Omental fat pad (tissue), 4 donors: ENCODE results near the gene MAG. TPM values are rescaled to one million over a fixed set of nuclear protein-coding genes. Genes with fewer than 3 reads are reported as not detected.
A peak's percentile ranks its signal among the peaks of the same experiment; 100 is the strongest.

Experiments used
- ATAC-seq: fragments of 150-250 bp; one replicate; pipeline ENCODE4 v1.9.1; 2016; ENCODE audit warnings: mild to moderate bottlenecking, moderate library complexity; ENCODE audit not compliant: low FRiP score
- DNase-seq: peaks from one replicate; pipeline ENCODE4 v3.0.0-alpha.2; 2019; ENCODE audit warnings: low spot score
- total RNA-seq, 4 donors: library from RNA; depleted of rRNA; stranded (reverse); fragments of >200 nt; gene quantifications; one replicate each; pipeline ENCODE4 v1.1.0, GENCODE V29; 2016
- TF ChIP-seq, protein P1 (sequence below), 3 donors: fragments of 450-650 bp; IDR thresholded peaks; one replicate each; pipeline ENCODE4 v1.5.1; 2016 to 2017; ENCODE audit warnings: antibody characterized with exemption in 3 of 3, mild to moderate bottlenecking in 3 of 3, moderate library complexity in 2 of 3

MAG gene
- total RNA-seq, 4 donors from 2014 or later, result not detected

DNA sequence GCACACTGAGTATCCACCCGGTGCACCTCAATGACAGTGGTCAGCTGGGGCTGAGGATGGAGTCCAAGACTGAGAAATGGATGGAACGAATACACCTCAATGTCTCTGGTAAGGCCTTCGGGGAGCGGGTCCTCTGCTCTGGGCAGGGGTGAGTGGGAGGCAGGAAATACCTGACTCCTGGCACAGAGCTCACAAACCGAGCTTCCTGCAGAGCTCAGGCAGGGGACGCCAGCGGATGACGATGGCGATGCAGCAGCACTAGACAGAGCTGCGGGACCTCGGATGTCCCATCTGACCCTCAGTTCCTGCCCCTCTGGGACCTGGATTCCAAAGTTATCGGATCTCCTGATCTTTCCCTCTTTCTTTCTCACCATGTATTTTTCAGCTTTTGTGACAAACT lies 40.9 kb downstream of the MAG start:
- TF ChIP-seq, protein P1, sequence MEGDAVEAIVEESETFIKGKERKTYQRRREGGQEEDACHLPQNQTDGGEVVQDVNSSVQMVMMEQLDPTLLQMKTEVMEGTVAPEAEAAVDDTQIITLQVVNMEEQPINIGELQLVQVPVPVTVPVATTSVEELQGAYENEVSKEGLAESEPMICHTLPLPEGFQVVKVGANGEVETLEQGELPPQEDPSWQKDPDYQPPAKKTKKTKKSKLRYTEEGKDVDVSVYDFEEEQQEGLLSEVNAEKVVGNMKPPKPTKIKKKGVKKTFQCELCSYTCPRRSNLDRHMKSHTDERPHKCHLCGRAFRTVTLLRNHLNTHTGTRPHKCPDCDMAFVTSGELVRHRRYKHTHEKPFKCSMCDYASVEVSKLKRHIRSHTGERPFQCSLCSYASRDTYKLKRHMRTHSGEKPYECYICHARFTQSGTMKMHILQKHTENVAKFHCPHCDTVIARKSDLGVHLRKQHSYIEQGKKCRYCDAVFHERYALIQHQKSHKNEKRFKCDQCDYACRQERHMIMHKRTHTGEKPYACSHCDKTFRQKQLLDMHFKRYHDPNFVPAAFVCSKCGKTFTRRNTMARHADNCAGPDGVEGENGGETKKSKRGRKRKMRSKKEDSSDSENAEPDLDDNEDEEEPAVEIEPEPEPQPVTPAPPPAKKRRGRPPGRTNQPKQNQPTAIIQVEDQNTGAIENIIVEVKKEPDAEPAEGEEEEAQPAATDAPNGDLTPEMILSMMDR (IDR thresholded peaks at IDR 0.05), result no peak
- ATAC-seq, result no peak
- no peak for DNase-seq

DNA sequence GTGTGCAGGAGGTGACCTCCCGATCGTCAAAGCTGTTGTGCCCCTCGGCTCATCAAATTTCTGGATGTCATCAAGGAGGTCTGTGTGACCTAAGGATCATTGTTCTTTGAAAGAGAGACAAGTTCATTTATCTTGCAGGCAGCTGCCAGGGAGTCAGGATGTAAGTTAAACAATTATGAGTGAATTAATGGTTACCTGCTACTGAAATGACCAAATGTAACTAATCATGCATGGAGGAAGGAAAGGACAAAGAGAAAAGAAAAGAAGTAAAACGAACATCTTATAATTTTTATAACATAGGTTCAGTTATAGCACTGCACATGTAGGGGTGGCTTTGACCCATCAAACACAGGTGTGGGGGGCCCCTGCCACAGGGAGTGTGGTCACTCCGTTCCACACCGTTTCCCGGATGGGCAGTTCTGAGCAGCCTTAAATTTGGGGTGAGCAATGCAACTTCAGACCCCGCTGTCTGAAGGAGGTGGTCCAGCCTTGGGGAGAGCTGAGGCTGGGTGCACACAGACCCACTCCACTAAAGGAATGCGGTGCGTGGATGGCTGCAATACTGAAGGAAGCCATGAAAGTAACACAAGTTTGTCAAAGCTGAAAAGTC lies 42.3 kb downstream of the MAG start:
- TF ChIP-seq, protein P1 (IDR thresholded peaks at IDR 0.05), result no peak
- DNase-seq (no peak), ATAC-seq (no peak)

DNA sequence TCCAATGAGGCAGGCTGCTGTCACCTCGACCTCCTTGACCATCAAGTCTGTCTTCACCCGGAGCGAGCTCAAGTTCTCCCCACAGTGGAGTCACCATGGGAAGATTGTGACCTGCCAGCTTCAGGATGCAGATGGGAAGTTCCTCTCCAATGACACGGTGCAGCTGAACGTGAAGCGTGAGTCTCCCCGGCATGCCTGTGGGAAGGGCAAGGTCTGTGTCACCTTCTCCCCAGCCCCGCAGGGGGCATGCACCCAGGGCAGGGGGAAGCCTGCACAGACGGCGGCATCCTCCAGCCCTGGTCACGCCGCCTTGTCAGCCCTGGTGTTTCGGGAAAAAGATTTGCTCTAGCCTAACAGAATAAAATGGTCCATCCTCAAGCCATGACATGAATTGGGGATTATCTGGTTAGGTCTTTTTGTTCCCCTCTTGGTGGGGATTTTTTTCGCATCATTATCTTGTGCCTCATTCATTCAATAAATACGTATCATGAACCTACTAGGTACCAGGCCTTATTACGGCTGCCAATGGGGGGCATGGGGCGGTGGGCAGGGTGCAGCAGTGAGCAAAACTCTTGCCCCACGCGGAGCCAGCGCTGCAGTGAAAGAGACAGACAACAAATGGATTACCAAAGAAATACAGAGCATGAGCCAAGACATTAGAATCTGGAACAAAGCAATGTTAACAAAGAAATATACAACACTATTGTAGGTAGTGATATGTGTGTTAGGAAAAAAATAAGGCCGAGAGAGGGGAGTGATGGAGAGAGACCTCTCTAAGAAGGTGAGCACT lies 44.4 kb downstream of the MAG start:
- TF ChIP-seq, protein P1 (IDR thresholded peaks at IDR 0.05), result no peak
- DNase-seq, result no peak
- no peak for ATAC-seq

DNA sequence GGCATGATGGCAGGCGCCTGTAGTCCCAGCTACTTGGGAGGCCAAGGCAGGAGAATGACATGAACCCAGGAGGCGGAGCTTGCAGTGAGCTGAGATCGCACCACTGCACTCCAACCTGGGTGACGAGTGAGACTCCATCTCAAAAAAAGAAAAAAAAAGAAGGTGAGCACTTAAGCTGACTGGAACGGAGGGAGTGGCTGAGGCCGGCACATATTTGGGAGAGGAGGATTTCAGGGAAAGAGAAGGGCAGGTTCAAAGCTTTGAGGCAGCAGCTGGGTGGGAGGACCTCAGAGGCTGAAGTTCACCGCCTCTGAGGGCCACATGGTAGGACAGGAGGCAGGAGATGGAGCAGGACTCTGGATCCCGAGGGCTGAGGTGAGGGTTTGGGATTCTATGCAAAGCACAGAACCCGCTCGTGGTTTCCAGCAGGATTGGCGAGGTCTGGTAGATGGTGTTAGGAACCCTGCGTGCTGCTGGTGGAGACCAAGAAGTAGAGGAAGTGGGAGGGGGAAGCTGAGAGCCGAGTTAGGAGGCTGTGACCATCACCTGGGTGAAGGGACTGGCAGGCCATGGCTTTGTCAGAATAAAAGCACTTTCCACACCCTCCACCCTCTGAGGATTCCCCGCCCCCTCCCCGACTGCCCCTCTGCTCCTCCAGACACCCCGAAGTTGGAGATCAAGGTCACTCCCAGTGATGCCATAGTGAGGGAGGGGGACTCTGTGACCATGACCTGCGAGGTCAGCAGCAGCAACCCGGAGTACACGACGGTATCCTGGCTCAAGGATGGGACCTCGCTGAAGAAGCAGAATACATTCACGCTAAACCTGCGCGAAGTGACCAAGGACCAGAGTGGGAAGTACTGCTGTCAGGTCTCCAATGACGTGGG lies 45.4 kb downstream of the MAG start:
- TF ChIP-seq, protein P1 (IDR thresholded peaks at IDR 0.05), result no peak
- ATAC-seq, result peak; percentile 27
- DNase-seq, result no peak

DNA sequence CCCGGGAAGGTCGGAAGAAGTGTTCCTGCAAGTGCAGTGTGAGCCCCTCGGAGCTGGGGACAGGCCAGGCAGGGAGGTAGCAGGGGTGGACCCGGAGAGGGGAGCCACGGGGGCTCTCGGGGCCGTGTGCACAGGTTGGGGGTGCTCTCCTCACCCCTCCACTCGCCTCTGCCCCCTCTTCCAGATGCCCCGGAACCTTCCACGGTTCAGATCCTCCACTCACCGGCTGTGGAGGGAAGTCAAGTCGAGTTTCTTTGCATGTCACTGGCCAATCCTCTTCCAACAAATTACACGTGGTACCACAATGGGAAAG lies 46.0 kb downstream of the MAG start:
- DNase-seq (no peak), ATAC-seq (no peak)
- TF ChIP-seq, protein P1 (IDR thresholded peaks at IDR 0.05), result no peak

DNA sequence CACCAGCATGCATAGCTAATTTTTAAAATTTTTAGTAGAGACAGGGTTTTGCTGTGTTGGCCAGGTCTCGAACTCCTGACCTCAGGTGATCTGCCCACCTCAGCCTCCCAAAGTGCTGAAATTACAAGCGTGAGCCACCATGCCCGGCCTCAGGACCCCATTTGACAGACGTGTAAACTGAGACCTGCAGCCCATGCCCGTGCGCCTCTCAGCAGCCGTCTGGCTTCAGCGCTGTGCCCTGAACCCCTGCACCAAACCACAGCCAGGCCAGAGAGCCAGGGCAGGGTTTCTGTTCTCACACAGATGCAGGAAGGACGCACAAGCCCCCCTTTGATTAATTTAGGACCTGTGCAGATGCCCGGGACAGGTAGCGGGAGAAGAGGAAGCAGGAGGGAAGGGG lies 48.5 kb downstream of the MAG start:
- TF ChIP-seq, protein P1 (IDR thresholded peaks at IDR 0.05), result no peak
- no peak for ATAC-seq
- DNase-seq, result no peak
